ENCODE data around the gene FRS3.

Gene FRS3

GRCh38 chr6:41727705-41728072 lies 52.0 kb downstream of the FRS3 start:
- DNase-seq = no peak

- DNase-seq = no peak
These were observed 52.8 kb downstream of the FRS3 start for GRCh38 chr6:41726876-41727275.

GRCh38 chr6:41724586-41725501 lies 54.9 kb downstream of the FRS3 start:
- DNase-seq = no peak

DNA sequence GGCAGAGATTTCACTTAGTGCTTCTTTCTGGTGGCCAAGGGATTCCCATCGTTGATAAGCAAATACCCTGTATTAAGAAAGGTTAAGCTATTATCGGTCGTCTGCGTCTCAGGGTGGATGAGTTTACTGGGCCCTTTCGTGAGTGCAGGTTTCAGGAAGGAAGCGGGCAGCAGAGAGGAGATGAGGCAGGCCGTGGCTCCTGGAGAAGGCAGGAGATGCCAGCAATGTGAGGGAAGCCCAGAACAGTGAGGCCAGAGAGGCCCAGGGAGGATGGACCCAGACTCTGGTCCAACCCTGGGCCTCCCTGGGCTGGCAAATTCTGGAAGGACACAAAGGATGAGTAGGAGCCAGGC lies 55.5 kb downstream of the FRS3 start:
- DNase-seq = no peak

- DNase-seq = peak; percentile 98
These were observed 56.0 kb downstream of the FRS3 start for GRCh38 chr6:41723530-41724227.

GRCh38 chr6:41722969-41723529 lies 56.7 kb downstream of the FRS3 start:
- peak; percentile 11 for DNase-seq

GRCh38 chr6:41721414-41721813 lies 58.3 kb downstream of the FRS3 start:
- no peak for DNase-seq

- no peak for DNase-seq
These were observed 58.9 kb downstream of the FRS3 start for GRCh38 chr6:41720783-41721182.

DNA sequence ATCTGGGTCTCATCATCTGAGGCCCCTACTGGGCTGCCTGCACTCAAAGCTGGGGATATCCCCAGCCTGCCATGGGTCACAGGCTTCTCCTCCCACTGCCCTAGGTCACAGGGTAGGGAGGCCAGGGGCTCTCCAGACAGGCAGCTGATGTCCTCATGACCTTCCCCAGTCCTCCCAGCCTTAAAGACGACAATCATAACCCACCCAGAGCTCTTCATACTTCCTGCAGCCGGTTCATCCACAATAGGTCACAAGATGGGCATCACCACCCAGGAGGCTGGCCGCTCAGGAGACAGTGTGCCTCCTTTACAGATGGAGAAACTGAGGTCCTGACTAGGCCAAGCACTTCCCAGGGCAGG lies 59.5 kb downstream of the FRS3 start:
- no peak for DNase-seq
